ENCODE measurements around the gene NEK6.

Gene NEK6

GRCh38 chr9:124257844-124258606 lies at the start of gene NEK6:
NEK6 (plus strand) TSS chr9:124257949; CDS start chr9:124301965, 44,016 bp downstream.
- Histone ChIP-seq H3K27ac (peak within 1 kb of the TSS; percentile 81 to 96), H3K4me3 (peak within 1 kb of the TSS; percentile 98)
- TF ChIP-seq CTCF (IDR thresholded peaks at IDR 0.05) = no peak
- no peak for DNase-seq (ENCODE audit: low spot score)

GRCh38 chr9:124208571-124208970 lies 49.2 kb upstream of the NEK6 start:
- TF ChIP-seq CTCF (IDR thresholded peaks at IDR 0.05) = no peak
- DNase-seq (ENCODE audit: low spot score) = no peak
- Histone ChIP-seq H3K4me3 (no peak overlapping the region), H3K27ac (no peak overlapping the region)

GRCh38 chr9:124209279-124209678 lies 48.5 kb upstream of the NEK6 start:
- no peak for DNase-seq (ENCODE audit: low spot score)
- no peak overlapping the region for H3K27ac ChIP-seq
- H3K4me3 ChIP-seq = no peak overlapping the region
- TF ChIP-seq CTCF (IDR thresholded peaks at IDR 0.05) = no peak

GRCh38 chr9:124209774-124210173 lies 48.0 kb upstream of the NEK6 start:
- Histone ChIP-seq H3K27ac (no peak overlapping the region), H3K4me3 (no peak overlapping the region)
- TF ChIP-seq CTCF (IDR thresholded peaks at IDR 0.05) = no peak
- DNase-seq (ENCODE audit: low spot score) = no peak

GRCh38 chr9:124210697-124211096 lies 47.1 kb upstream of the NEK6 start:
- no peak for TF ChIP-seq CTCF (IDR thresholded peaks at IDR 0.05)
- Histone ChIP-seq H3K4me3 (no peak overlapping the region), H3K27ac (no peak overlapping the region)
- DNase-seq (ENCODE audit: low spot score) = no peak

GRCh38 chr9:124212381-124213050 lies 45.2 kb upstream of the NEK6 start:
- no peak for TF ChIP-seq CTCF (IDR thresholded peaks at IDR 0.05)
- peak; percentile 62 for DNase-seq (ENCODE audit: low spot score)
- no peak overlapping the region for H3K4me3 ChIP-seq
- H3K27ac ChIP-seq = no peak overlapping the region

GRCh38 chr9:124213396-124213795 lies 44.4 kb upstream of the NEK6 start:
- H3K27ac ChIP-seq = no peak overlapping the region
- no peak for TF ChIP-seq CTCF (IDR thresholded peaks at IDR 0.05)
- no peak overlapping the region for H3K4me3 ChIP-seq
- DNase-seq (ENCODE audit: low spot score) = no peak

Measured in coronary artery (tissue), 2 donors.